IPS-11a (cell line): ENCODE data around the gene YDJC.
"Not testable (repeated sequence)": the region's sequence is repeated elsewhere in the genome, so short reads cannot be mapped to it uniquely, and the experiment has no call there.

ENCODE experiments used
- H3K4me3 ChIP-seq: one replicate; pipeline ENCODE4 v1.5.1; 2013; ENCODE audit warnings: low read depth, low read length, control low read depth

YDJC gene

DNA sequence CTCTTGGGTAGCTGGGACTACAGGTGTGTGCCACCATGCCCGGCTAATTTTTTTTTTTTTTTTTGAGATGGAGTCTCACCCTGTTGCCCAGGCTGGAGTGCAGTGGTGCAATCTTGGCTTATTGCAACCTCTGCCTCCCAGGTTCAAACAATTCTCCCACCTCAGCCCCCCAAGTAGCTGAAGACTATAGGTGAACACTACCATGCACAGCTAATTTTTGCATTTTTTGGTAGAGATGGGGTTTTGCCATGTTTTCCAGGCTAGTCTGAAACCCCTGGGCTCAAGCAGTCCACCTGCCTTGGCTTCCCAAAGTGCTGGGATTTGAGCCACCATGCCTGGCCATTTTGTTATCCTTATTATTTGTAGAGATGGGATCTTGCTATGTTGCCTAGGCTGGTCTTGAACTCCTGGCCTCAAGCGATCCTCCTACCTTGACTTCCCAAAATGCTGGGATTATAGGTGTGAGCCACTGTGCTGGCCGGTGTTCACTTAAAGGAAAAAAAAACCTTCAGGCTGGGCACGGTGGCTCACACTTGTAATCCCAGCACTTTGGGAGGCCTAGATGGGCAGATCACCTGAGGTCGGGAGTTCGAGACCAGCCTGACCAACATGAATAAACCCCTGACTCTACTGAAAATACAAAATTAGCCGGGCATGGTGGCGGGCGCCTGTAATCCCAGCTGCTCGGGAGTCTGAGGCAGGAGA lies 48.7 kb downstream of the YDJC start:
- H3K4me3 ChIP-seq = not testable (repeated sequence)

DNA sequence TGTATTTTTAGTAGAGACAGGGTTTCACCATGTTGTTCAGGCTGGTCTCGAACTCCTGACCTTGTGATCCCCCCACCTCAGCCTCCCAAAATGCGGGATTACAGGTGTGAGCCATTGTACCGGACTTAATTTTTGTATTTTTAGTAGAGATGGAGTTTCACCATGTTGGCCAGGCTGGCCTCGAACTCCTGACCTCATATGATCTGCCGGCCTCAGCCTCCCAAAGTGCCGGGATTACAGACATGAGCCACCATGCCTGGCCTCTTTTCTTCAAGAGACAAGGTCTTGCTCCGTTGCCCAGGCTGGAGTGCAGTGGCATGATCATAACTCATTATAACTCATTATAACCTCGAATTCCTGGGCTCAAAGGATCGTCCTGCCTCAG lies 49.2 kb downstream of the YDJC start:
- H3K4me3 ChIP-seq = not testable (repeated sequence)

DNA sequence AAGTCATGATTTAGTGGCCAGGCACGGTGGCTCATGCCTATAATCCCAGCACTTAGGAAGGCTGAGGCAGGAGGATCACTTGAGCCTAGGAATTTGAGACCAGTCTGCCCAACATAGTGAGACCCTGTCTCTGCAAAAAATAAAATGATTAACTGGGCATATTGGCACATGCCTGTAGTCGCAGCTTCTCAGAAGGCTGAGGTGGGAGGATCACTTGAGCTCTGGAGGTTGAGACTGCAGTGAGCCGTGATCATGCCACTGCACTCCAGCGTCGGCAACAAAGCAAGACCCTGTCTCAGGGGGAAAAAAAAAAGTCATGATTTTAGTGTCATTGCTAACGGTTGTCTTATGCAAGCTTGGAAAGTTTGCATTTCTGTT lies 50.4 kb downstream of the YDJC start:
- H3K4me3 ChIP-seq = no peak overlapping the region
